GM12878 (cell line): ENCODE measurements around the gene FLT1. TPM values are rescaled to one million over a fixed set of nuclear protein-coding genes. Genes with fewer than 3 reads are reported as not detected.
A peak's percentile ranks its signal among the peaks of the same experiment; 100 is the strongest.

Source experiments
- ATAC-seq: fragments of 200-7000 bp; cut with Tn5 transposase; 3 replicates; pipeline ENCODE4 v1.9.1; 2020; ENCODE audit warnings: mild to moderate bottlenecking, moderate library complexity
- BruUV-seq: library from RNA; stranded (reverse); fragments of 400-500 nt; replicated peaks from 2 replicates; lab custom pipeline; 2021; lab: Mats Ljungman, UMichigan
- CTCF ChIA-PET: fragments of 300-600 bp; sonication (Branson Sonifier 250); formaldehyde crosslinking; extraction: SDS; loops from one replicate; lab custom pipeline; 2021; ENCODE audit warnings: inconsistent platforms; lab: Yijun Ruan, JAX
- POLR2A ChIA-PET: fragments of 350-600 bp; formaldehyde crosslinking; extraction: SDS; loops from one replicate; lab custom pipeline; 2021; ENCODE audit warnings: inconsistent platforms; lab: Charles Lee
- RAD21 ChIA-PET: fragments of 300-600 bp; sonication (Branson Sonifier 250); formaldehyde crosslinking; loops from one replicate; lab custom pipeline; 2023; ENCODE audit warnings: antibody characterized with exemption; ENCODE audit not compliant: unreplicated experiment; lab: Charles Lee
- SMC1A ChIA-PET: fragments of 300-600 bp; sonication (Branson Sonifier 250); formaldehyde crosslinking; loops from one replicate; lab custom pipeline; 2023; ENCODE audit not compliant: unreplicated experiment, uncharacterized antibody; lab: Charles Lee
- DNase-seq: peaks from one replicate; pipeline ENCODE4 v3.0.0-alpha.2; 2011; ENCODE audit warnings: low read depth, low spot score
- FAIRE-seq: peaks from 3 replicates; lab custom pipeline; 2011; peaks lifted over from hg19 to GRCh38; lab: Jason Lieb, UNC
- H2AFZ ChIP-seq: 2 replicates; pipeline ENCODE4 v1.6.0; 2011; ENCODE audit warnings: low read depth, low read length, control low read depth; ENCODE audit not compliant: control insufficient read depth
- H3K27ac ChIP-seq: 2 replicates; pipeline ENCODE4 v1.5.1; 2011; ENCODE audit warnings: control low read depth; ENCODE audit not compliant: control insufficient read depth, insufficient read depth
- H3K27me3 ChIP-seq, 2 experiments: replicated peaks in 1 of 2; 2 replicates each; pipeline versions ENCODE4 v1.6.0 to v1.6.1; 2011; ENCODE audit warnings: low read length in 1 of 2; ENCODE audit not compliant: control insufficient read depth in 2 of 2, insufficient read depth in 2 of 2
- H3K36me3 ChIP-seq, 2 experiments: 2 replicates each; pipeline ENCODE4 v1.5.1; 2011; ENCODE audit warnings: low read length in 1 of 2; ENCODE audit not compliant: control insufficient read depth in 2 of 2, insufficient read depth in 2 of 2
- H3K4me1 ChIP-seq: 2 replicates; pipeline ENCODE4 v1.6.1; 2011; ENCODE audit warnings: mild to moderate bottlenecking, low read length, moderate library complexity, mixed read lengths; ENCODE audit not compliant: control insufficient read depth, insufficient read depth
- H3K4me2 ChIP-seq: 2 replicates; pipeline ENCODE4 v1.6.0; 2011; ENCODE audit warnings: control low read depth; ENCODE audit not compliant: control insufficient read depth, insufficient read depth
- H3K4me3 ChIP-seq: fragments of 200-600 bp; sonication (generic); 2 replicates; pipeline ENCODE4 v1.5.1; 2016
- H3K79me2 ChIP-seq: 2 replicates; pipeline ENCODE4 v1.6.0; 2011; ENCODE audit warnings: low read length; ENCODE audit not compliant: control insufficient read depth, insufficient read depth
- H3K9ac ChIP-seq: 2 replicates; pipeline ENCODE4 v1.8.0; 2011; ENCODE audit warnings: low read length, control low read depth, mixed read lengths; ENCODE audit not compliant: control insufficient read depth, insufficient read depth
- H3K9me3 ChIP-seq: replicated peaks from 3 replicates; pipeline ENCODE4 v1.5.1; 2011; ENCODE audit warnings: mild to moderate bottlenecking, low read length; ENCODE audit not compliant: control insufficient read depth, insufficient read depth
- H4K20me1 ChIP-seq: 2 replicates; pipeline ENCODE4 v1.6.0; 2011; ENCODE audit not compliant: control insufficient read depth, insufficient read depth
- CBX3 ChIP-seq: fragments of 200-600 bp; sonication (generic); IDR thresholded peaks from 2 replicates; pipeline ENCODE4 v1.6.1; 2016; ENCODE audit warnings: low read depth, borderline replicate concordance
- DPF2 ChIP-seq: fragments of 450-650 bp; IDR thresholded peaks from 2 replicates; pipeline ENCODE4 v1.6.1; 2017; ENCODE audit warnings: mild to moderate bottlenecking
- FOS ChIP-seq: IDR thresholded peaks from 3 replicates; pipeline ENCODE4 v1.6.1; 2011; ENCODE audit warnings: borderline replicate concordance; ENCODE audit not compliant: insufficient read length; ENCODE audit errors: extremely low read depth
- FOXK2 ChIP-seq: fragments of 450-650 bp; IDR thresholded peaks from 2 replicates; pipeline ENCODE4 v1.6.1; 2017; ENCODE audit warnings: mild to moderate bottlenecking, moderate library complexity
- KLF5 ChIP-seq: fragments of 450-650 bp; IDR thresholded peaks from 2 replicates; pipeline ENCODE4 v1.6.1; 2014; ENCODE audit warnings: mild to moderate bottlenecking; ENCODE audit not compliant: partially characterized antibody
- NFXL1 ChIP-seq: fragments of 450-650 bp; IDR thresholded peaks from 2 replicates; pipeline ENCODE4 v1.6.1; 2017; ENCODE audit warnings: antibody characterized with exemption, mild to moderate bottlenecking, borderline replicate concordance
- NR2F1 ChIP-seq: fragments of 450-650 bp; conservative IDR thresholded peaks from 2 replicates; pipeline ENCODE4 v1.6.1; 2017; ENCODE audit warnings: mild to moderate bottlenecking
- RAD21 ChIP-seq: IDR thresholded peaks from 2 replicates; pipeline ENCODE4 v1.6.1; 2011; ENCODE audit warnings: mild to moderate bottlenecking, low read depth, low read length, moderate library complexity; ENCODE audit not compliant: insufficient read depth
- SMAD1 ChIP-seq: fragments of 450-650 bp; IDR thresholded peaks from 2 replicates; pipeline ENCODE4 v1.6.1; 2018; ENCODE audit warnings: mild to moderate bottlenecking, low read depth; ENCODE audit not compliant: partially characterized antibody
- SMARCA5 ChIP-seq: fragments of 450-650 bp; IDR thresholded peaks from 2 replicates; pipeline ENCODE4 v1.6.1; 2017; ENCODE audit warnings: mild to moderate bottlenecking
- SP1 ChIP-seq: IDR thresholded peaks from one replicate; pipeline ENCODE4 v1.6.1; 2011; ENCODE audit warnings: low read depth, low read length
- YY1 ChIP-seq: IDR thresholded peaks from 2 replicates; pipeline ENCODE4 v1.6.1; 2011; ENCODE audit warnings: low read depth, mild to moderate bottlenecking, low read length
- ZBED1 ChIP-seq: IDR thresholded peaks from 2 replicates; pipeline ENCODE4 v1.6.1; 2016; ENCODE audit warnings: borderline replicate concordance
- WGBS: methylation state at CpG from one replicate; pipeline ENCODE4 v1.1.6; 2016; ENCODE audit warnings: low lambda C conversion rate; ENCODE audit not compliant: insufficient replicate concordance, insufficient coverage; ENCODE audit errors: missing lambda C conversion rate; 5-methylcytosine and 5-hydroxymethylcytosine counted together
- in situ Hi-C: fragments of 300-500 bp; cut with MboI; formaldehyde crosslinking; loops from 9 replicates; pipeline ENCODE4 v1.14.3; 2018; ENCODE audit warnings: mixed read lengths
- intact Hi-C: fragments of 100-400 bp; cut with micrococcal nuclease; formaldehyde crosslinking; loops from one replicate; pipeline ENCODE4 v1.14.2; 2022; ENCODE audit not compliant: unreplicated experiment
- polyA plus RNA-seq, 11 experiments: library from polyadenylated mRNA; depleted of rRNA in 4 of 11; unstranded in 6 of 11; stranded (reverse) in 5 of 11; fragments of >200 nt; fragmentation: Nextera tagmentation in 4 of 11; fragmentation: Illumina TruSeq in 1 of 11; extraction: Ambion mirVana in 4 of 11; extraction: Trizol in 1 of 11; gene quantifications; 1 replicate in 1 of 11; 2 replicates in 10 of 11; pipeline versions ENCODE4 v1.2.1 to v1.2.3, GENCODE V29; 2011 to 2016; ENCODE audit warnings: inconsistent platforms in 2 of 11, missing spikeins in 2 of 11, low read depth in 1 of 11
- total RNA-seq, 4 experiments: library from RNA; depleted of rRNA in 3 of 4; stranded (reverse); fragments of >200 nt in 3 of 4; fragmentation: Illumina TruSeq in 1 of 4; extraction: Trizol in 1 of 4; gene quantifications; 2 replicates each; pipeline versions ENCODE4 v1.2.1 to v1.2.3, GENCODE V29; 2013 to 2021
- TF ChIP-seq, protein P1 (sequence below): fragments of 450-650 bp; formaldehyde crosslinking; IDR thresholded peaks from 2 replicates; pipeline ENCODE4 v1.4.0; 2022; ENCODE audit warnings: mild to moderate bottlenecking, moderate library complexity
- TF ChIP-seq, protein P2 (sequence below): fragments of 450-650 bp; conservative IDR thresholded peaks from 2 replicates; pipeline ENCODE4 v1.6.1; 2017; ENCODE audit warnings: mild to moderate bottlenecking, moderate library complexity
- TF ChIP-seq, protein P3 (sequence below), 3 experiments: IDR thresholded peaks in 2 of 3; conservative IDR thresholded peaks in 1 of 3; 2 replicates each; pipeline ENCODE4 v1.5.1; 2011; ENCODE audit warnings: low read depth in 3 of 3, low read length in 3 of 3, mild to moderate bottlenecking in 3 of 3, control low read depth in 2 of 3, moderate library complexity in 2 of 3, inconsistent platforms in 1 of 3, mixed read lengths in 1 of 3; ENCODE audit not compliant: control insufficient read depth in 2 of 3, insufficient read depth in 1 of 3; ENCODE audit errors: extremely low read depth in 1 of 3
- TF ChIP-seq, protein P4 (sequence below): IDR thresholded peaks from 2 replicates; pipeline ENCODE4 v1.6.1; 2012; ENCODE audit warnings: low read depth, low read length, improper control_type of control experiment

The FLT1 gene
- total and polyA plus RNA-seq, 10 of the 15 experiments (the other 5 are each of a cell fraction or from before 2014, with no cell fraction given): 0.55 to 5.6 (median 0.84) TPM

DNA sequence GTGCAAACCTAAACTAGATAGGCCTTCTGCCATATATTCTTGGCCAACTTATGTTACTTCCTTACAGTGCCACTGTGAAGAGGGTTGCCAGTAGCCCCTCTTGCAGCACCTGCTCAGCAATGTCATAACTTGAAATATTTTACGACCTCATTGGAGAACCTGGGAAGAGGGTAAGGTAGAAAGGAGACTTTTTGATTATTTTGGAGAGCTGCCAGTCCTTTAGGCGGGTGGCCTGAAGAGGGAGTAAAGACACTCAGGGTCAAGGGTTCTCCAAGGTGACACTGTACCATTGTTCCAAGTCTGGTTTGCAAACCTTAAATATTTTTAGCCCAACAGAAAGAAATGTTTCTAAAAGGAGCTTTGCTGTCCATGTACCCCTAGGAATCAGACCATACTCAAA, 118.3 kb downstream of the FLT1 start:
- no peak overlapping the region for H3K27ac ChIP-seq
- no peak overlapping the region for H2AFZ ChIP-seq
- H3K4me1 ChIP-seq: no peaks in the 10 kb centered on the region
- BruUV-seq: no TSS peak
- H3K4me3 ChIP-seq: no peak overlapping the region
- no peaks in the 10 kb centered on the region for H3K9me3 ChIP-seq
- no peaks in the 10 kb centered on the region for H3K27me3 ChIP-seq
- SMC1A ChIA-PET: interaction anchor here (2.3 to 3.7 kb wide), 2 partner anchors 9 to 260 kb away, joined by 6 to 15 read pairs; no protein-coding TSS in a partner anchor
- CTCF ChIA-PET: interaction anchor here (0.6 to 1.2 kb wide), 3 partner anchors 10 to 421 kb away, joined by 3 to 5 read pairs (median 4); no protein-coding TSS in a partner anchor
- DNase-seq (no peak), ATAC-seq (no peak), FAIRE-seq (no peak)
- no peak overlapping the region for H3K9ac ChIP-seq
- TF ChIP-seq NFXL1: no peak
- TF ChIP-seq, protein P1, sequence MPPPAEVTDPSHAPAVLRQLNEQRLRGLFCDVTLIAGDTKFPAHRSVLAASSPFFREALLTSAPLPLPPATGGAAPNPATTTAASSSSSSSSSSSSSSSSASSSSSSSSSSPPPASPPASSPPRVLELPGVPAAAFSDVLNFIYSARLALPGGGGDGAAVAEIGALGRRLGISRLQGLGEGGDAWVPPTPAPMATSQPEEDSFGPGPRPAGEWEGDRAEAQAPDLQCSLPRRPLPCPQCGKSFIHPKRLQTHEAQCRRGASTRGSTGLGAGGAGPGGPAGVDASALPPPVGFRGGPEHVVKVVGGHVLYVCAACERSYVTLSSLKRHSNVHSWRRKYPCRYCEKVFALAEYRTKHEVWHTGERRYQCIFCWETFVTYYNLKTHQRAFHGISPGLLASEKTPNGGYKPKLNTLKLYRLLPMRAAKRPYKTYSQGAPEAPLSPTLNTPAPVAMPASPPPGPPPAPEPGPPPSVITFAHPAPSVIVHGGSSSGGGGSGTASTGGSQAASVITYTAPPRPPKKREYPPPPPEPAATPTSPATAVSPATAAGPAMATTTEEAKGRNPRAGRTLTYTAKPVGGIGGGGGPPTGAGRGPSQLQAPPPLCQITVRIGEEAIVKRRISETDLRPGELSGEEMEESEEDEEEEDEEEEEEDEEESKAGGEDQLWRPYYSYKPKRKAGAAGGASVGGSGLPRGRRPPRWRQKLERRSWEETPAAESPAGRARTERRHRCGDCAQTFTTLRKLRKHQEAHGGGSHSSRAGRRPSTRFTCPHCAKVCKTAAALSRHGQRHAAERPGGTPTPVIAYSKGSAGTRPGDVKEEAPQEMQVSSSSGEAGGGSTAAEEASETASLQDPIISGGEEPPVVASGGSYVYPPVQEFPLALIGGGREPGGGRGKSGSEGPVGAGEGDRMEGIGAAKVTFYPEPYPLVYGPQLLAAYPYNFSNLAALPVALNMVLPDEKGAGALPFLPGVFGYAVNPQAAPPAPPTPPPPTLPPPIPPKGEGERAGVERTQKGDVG (CRISPR knock-in tag): no peak
- TF ChIP-seq, protein P2, sequence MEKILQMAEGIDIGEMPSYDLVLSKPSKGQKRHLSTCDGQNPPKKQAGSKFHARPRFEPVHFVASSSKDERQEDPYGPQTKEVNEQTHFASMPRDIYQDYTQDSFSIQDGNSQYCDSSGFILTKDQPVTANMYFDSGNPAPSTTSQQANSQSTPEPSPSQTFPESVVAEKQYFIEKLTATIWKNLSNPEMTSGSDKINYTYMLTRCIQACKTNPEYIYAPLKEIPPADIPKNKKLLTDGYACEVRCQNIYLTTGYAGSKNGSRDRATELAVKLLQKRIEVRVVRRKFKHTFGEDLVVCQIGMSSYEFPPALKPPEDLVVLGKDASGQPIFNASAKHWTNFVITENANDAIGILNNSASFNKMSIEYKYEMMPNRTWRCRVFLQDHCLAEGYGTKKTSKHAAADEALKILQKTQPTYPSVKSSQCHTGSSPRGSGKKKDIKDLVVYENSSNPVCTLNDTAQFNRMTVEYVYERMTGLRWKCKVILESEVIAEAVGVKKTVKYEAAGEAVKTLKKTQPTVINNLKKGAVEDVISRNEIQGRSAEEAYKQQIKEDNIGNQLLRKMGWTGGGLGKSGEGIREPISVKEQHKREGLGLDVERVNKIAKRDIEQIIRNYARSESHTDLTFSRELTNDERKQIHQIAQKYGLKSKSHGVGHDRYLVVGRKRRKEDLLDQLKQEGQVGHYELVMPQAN: no peak
- TF ChIP-seq YY1: no peak
- no peak for TF ChIP-seq DPF2
- no peak for TF ChIP-seq ZBED1
- TF ChIP-seq KLF5: no peak
- TF ChIP-seq SP1: no peak
- no peak for TF ChIP-seq SMAD1
- TF ChIP-seq FOS: no peak
- TF ChIP-seq, protein P3, sequence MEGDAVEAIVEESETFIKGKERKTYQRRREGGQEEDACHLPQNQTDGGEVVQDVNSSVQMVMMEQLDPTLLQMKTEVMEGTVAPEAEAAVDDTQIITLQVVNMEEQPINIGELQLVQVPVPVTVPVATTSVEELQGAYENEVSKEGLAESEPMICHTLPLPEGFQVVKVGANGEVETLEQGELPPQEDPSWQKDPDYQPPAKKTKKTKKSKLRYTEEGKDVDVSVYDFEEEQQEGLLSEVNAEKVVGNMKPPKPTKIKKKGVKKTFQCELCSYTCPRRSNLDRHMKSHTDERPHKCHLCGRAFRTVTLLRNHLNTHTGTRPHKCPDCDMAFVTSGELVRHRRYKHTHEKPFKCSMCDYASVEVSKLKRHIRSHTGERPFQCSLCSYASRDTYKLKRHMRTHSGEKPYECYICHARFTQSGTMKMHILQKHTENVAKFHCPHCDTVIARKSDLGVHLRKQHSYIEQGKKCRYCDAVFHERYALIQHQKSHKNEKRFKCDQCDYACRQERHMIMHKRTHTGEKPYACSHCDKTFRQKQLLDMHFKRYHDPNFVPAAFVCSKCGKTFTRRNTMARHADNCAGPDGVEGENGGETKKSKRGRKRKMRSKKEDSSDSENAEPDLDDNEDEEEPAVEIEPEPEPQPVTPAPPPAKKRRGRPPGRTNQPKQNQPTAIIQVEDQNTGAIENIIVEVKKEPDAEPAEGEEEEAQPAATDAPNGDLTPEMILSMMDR (IDR thresholded peaks at IDR 0.05 in 2 of 3, conservative IDR thresholded peaks at IDR 0.05 in 1 of 3; ENCODE audit: control insufficient read depth in 2 of 3, extremely low read depth in 1 of 3, insufficient read depth in 1 of 3, low read depth in 3 of 3, low read length in 3 of 3): 0 out of 6 replicates have a peak, but pooled peaks of 2 of the 3 experiments have one; percentile 4 to 7
- no peak for TF ChIP-seq CBX3
- peak; percentile 17; the same call in 1 of the 2 replicates for TF ChIP-seq RAD21
- TF ChIP-seq, protein P4, sequence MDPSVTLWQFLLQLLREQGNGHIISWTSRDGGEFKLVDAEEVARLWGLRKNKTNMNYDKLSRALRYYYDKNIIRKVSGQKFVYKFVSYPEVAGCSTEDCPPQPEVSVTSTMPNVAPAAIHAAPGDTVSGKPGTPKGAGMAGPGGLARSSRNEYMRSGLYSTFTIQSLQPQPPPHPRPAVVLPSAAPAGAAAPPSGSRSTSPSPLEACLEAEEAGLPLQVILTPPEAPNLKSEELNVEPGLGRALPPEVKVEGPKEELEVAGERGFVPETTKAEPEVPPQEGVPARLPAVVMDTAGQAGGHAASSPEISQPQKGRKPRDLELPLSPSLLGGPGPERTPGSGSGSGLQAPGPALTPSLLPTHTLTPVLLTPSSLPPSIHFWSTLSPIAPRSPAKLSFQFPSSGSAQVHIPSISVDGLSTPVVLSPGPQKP: no peak
- TF ChIP-seq FOXK2: no peak
- TF ChIP-seq SMARCA5: no peak
- TF ChIP-seq NR2F1: no peak
- RAD21 ChIA-PET: interaction anchor here (0.7 kb wide), 1 partner anchor 87 kb away, joined by 3 read pairs; no protein-coding TSS in a partner anchor
- intact Hi-C loops (no loop called here), in situ Hi-C loops (no loop called here)
- H4K20me1 ChIP-seq: no peaks in the 10 kb centered on the region
- no peaks in the 10 kb centered on the region for H3K36me3 ChIP-seq
- no peak overlapping the region for H3K4me2 ChIP-seq
- POLR2A ChIA-PET: no interaction called here
- WGBS: 100% methylated on average over 2 of the region's 2 CpGs
- H3K79me2 ChIP-seq: no peaks in the 10 kb centered on the region
